ENCODE measurements around the gene KLF6.

The KLF6 gene

GRCh38 chr10:3749600-3749999, 35.4 kb downstream of the KLF6 start:
- no peak overlapping the region for H3K4me3 ChIP-seq (ENCODE audit: low read depth, low read length)
- no peak for DNase-seq (ENCODE audit: low read depth)
- TF ChIP-seq, protein P1, sequence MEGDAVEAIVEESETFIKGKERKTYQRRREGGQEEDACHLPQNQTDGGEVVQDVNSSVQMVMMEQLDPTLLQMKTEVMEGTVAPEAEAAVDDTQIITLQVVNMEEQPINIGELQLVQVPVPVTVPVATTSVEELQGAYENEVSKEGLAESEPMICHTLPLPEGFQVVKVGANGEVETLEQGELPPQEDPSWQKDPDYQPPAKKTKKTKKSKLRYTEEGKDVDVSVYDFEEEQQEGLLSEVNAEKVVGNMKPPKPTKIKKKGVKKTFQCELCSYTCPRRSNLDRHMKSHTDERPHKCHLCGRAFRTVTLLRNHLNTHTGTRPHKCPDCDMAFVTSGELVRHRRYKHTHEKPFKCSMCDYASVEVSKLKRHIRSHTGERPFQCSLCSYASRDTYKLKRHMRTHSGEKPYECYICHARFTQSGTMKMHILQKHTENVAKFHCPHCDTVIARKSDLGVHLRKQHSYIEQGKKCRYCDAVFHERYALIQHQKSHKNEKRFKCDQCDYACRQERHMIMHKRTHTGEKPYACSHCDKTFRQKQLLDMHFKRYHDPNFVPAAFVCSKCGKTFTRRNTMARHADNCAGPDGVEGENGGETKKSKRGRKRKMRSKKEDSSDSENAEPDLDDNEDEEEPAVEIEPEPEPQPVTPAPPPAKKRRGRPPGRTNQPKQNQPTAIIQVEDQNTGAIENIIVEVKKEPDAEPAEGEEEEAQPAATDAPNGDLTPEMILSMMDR (IDR thresholded peaks at IDR 0.05; ENCODE audit: insufficient read depth, low read depth, low read length, missing control alignments): no peak

DNA sequence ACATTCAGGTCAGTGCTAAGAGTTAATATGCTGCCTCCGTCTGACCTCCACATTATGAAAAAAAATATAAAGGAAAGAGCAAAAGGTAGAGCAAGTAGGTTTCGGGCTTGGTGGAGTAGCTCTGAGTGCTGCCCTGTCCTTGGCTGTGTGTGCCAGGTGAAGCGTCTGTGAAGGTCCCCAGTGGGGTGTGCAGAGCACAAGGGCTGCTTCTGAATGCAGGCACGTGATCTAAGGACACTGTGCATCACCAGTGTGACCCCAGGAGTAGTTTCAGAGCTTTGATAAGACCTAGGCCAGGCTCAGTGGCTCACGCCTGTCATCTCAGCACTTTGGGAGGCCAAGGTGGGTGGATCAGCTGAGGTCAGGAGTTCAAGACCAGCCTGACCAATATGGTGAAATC, 36.0 kb downstream of the KLF6 start:
- no peak overlapping the region for H3K4me3 ChIP-seq (ENCODE audit: low read depth, low read length)
- TF ChIP-seq, protein P1 (IDR thresholded peaks at IDR 0.05; ENCODE audit: insufficient read depth, low read depth, low read length, missing control alignments): no peak
- DNase-seq (ENCODE audit: low read depth): no peak

GRCh38 chr10:3748484-3748883, 36.5 kb downstream of the KLF6 start:
- TF ChIP-seq, protein P1 (IDR thresholded peaks at IDR 0.05; ENCODE audit: insufficient read depth, low read depth, low read length, missing control alignments): no peak
- no peak overlapping the region for H3K4me3 ChIP-seq (ENCODE audit: low read depth, low read length)
- DNase-seq (ENCODE audit: low read depth): no peak

DNA sequence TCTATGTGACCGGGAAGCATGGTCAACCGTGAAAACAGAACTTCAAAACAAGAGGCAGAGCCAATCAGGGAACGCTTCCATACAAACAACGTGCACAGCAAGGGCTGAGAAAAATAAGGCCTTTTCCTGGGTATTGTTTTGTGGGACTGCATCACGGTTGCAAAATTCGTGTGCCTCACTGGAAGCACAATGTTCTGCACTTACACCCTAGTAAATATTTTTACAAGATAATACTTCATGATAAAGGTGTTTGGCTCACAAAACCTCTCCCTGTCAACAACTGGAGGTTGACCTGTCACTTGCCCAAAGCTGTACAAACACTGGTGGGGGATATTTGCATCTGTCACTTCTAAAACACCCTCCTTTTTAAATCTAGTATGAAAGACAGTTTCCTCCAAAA, 37.0 kb downstream of the KLF6 start:
- DNase-seq (ENCODE audit: low read depth): no peak
- TF ChIP-seq, protein P1 (IDR thresholded peaks at IDR 0.05; ENCODE audit: insufficient read depth, low read depth, low read length, missing control alignments): no peak
- H3K4me3 ChIP-seq (ENCODE audit: low read depth, low read length): no peak overlapping the region

GRCh38 chr10:3747248-3747960, 37.6 kb downstream of the KLF6 start:
- no peak for DNase-seq (ENCODE audit: low read depth)
- TF ChIP-seq, protein P1 (IDR thresholded peaks at IDR 0.05; ENCODE audit: insufficient read depth, low read depth, low read length, missing control alignments): no peak
- no peak overlapping the region for H3K4me3 ChIP-seq (ENCODE audit: low read depth, low read length)

- TF ChIP-seq, protein P1 (IDR thresholded peaks at IDR 0.05; ENCODE audit: insufficient read depth, low read depth, low read length, missing control alignments): no peak
- DNase-seq (ENCODE audit: low read depth): no peak
- H3K4me3 ChIP-seq (ENCODE audit: low read depth, low read length): no peak overlapping the region
These were observed 38.4 kb downstream of the KLF6 start for GRCh38 chr10:3746634-3747033.

GRCh38 chr10:3745521-3745920, 39.5 kb downstream of the KLF6 start:
- no peak for DNase-seq (ENCODE audit: low read depth)
- TF ChIP-seq, protein P1 (IDR thresholded peaks at IDR 0.05; ENCODE audit: insufficient read depth, low read depth, low read length, missing control alignments): no peak
- no peak overlapping the region for H3K4me3 ChIP-seq (ENCODE audit: low read depth, low read length)

Measured in GM12865 (cell line).